Liver (tissue), 3 donors: ENCODE measurements around the gene KCNS1.

ENCODE experiments used
- EGR1 ChIP-seq, 2 donors: IDR thresholded peaks; 2 replicates each; pipeline ENCODE4 v1.6.1; 2016 to 2018; ENCODE audit warnings: antibody characterized with exemption in 2 of 2, low read depth in 2 of 2
- FOXA2 ChIP-seq: IDR thresholded peaks from 2 replicates; pipeline ENCODE4 v1.6.1; 2016; ENCODE audit warnings: antibody characterized with exemption
- HNF4A ChIP-seq, 2 donors: conservative IDR thresholded peaks; 2 replicates each; pipeline ENCODE4 v1.6.1; 2016; ENCODE audit warnings: antibody characterized with exemption in 2 of 2, mild to moderate bottlenecking in 2 of 2
- JUND ChIP-seq, 2 donors: IDR thresholded peaks; 2 replicates each; pipeline ENCODE4 v1.6.1; 2016; ENCODE audit warnings: antibody characterized with exemption in 2 of 2
- RAD21 ChIP-seq, 2 donors: IDR thresholded peaks; 2 replicates each; pipeline ENCODE4 v1.6.1; 2016; ENCODE audit warnings: antibody characterized with exemption in 2 of 2, mild to moderate bottlenecking in 2 of 2
- RXRA ChIP-seq, 2 donors: IDR thresholded peaks; 2 replicates each; pipeline ENCODE4 v1.6.1; 2017 to 2018; ENCODE audit warnings: antibody characterized with exemption in 2 of 2, mild to moderate bottlenecking in 1 of 2
- SP1 ChIP-seq: IDR thresholded peaks from 2 replicates; pipeline ENCODE4 v1.6.1; 2018; ENCODE audit warnings: antibody characterized with exemption, mild to moderate bottlenecking
- TAF1 ChIP-seq: conservative IDR thresholded peaks from 2 replicates; pipeline ENCODE4 v1.6.1; 2016; ENCODE audit warnings: antibody characterized with exemption, mild to moderate bottlenecking
- YY1 ChIP-seq: IDR thresholded peaks from 2 replicates; pipeline ENCODE4 v1.6.1; 2016; ENCODE audit warnings: antibody characterized with exemption, mild to moderate bottlenecking
- TF ChIP-seq, protein P1 (sequence below): fragments of 150-350 bp; IDR thresholded peaks from 2 replicates; pipeline ENCODE4 v1.5.1; 2017; ENCODE audit warnings: improper control_type of control experiment, low read depth, low read length; ENCODE audit not compliant: missing input control
- TF ChIP-seq, protein P2 (sequence below): IDR thresholded peaks from 2 replicates; pipeline ENCODE4 v1.6.1; 2016; ENCODE audit warnings: antibody characterized with exemption
- TF ChIP-seq, protein P3 (sequence below): IDR thresholded peaks from 2 replicates; pipeline ENCODE4 v1.6.1; 2016; ENCODE audit warnings: antibody characterized with exemption
- TF ChIP-seq, protein P4 (sequence below): IDR thresholded peaks from 2 replicates; pipeline ENCODE4 v1.6.1; 2016; ENCODE audit warnings: antibody characterized with exemption, mild to moderate bottlenecking
- TF ChIP-seq, protein P5 (sequence below): IDR thresholded peaks from 2 replicates; pipeline ENCODE4 v1.6.1; 2016; ENCODE audit warnings: antibody characterized with exemption
- donor health status: healthy.
- donor health status: healthy.

DNA sequence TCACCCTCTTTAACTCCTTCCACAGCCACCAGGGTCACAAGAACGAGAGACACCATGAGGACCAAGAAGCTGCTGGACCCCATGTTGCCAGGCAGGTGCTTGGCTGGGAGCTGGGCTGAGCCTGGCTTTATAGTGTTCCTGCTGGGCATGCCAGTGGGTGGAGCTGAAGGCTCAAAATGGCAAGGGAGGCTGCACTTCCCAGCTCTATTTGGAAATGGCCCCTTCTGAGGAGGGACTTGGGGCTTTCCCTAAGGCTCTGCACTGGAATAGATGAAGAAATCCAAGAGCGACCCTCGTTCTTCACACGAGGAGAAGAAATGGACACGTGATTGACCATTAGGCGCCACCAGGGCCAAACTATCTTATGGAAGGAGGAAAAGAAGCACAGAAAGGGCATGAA, 23.4 kb upstream of the KCNS1 start, which contains the start of gene WFDC12:
- TF ChIP-seq, protein P1, sequence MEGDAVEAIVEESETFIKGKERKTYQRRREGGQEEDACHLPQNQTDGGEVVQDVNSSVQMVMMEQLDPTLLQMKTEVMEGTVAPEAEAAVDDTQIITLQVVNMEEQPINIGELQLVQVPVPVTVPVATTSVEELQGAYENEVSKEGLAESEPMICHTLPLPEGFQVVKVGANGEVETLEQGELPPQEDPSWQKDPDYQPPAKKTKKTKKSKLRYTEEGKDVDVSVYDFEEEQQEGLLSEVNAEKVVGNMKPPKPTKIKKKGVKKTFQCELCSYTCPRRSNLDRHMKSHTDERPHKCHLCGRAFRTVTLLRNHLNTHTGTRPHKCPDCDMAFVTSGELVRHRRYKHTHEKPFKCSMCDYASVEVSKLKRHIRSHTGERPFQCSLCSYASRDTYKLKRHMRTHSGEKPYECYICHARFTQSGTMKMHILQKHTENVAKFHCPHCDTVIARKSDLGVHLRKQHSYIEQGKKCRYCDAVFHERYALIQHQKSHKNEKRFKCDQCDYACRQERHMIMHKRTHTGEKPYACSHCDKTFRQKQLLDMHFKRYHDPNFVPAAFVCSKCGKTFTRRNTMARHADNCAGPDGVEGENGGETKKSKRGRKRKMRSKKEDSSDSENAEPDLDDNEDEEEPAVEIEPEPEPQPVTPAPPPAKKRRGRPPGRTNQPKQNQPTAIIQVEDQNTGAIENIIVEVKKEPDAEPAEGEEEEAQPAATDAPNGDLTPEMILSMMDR: no peak
- TF ChIP-seq RAD21 (IDR thresholded peaks at IDR 0.05) (no peak), EGR1 (IDR thresholded peaks at IDR 0.05; ENCODE audit: low read depth in 2 of 2) (no peak), JUND (IDR thresholded peaks at IDR 0.05) (no peak), SP1 (no peak), HNF4A (conservative IDR thresholded peaks at IDR 0.05) (no peak), TAF1 (no peak), FOXA2 (no peak), YY1 (no peak), RXRA (IDR thresholded peaks at IDR 0.05) (no peak)
- TF ChIP-seq, protein P2, sequence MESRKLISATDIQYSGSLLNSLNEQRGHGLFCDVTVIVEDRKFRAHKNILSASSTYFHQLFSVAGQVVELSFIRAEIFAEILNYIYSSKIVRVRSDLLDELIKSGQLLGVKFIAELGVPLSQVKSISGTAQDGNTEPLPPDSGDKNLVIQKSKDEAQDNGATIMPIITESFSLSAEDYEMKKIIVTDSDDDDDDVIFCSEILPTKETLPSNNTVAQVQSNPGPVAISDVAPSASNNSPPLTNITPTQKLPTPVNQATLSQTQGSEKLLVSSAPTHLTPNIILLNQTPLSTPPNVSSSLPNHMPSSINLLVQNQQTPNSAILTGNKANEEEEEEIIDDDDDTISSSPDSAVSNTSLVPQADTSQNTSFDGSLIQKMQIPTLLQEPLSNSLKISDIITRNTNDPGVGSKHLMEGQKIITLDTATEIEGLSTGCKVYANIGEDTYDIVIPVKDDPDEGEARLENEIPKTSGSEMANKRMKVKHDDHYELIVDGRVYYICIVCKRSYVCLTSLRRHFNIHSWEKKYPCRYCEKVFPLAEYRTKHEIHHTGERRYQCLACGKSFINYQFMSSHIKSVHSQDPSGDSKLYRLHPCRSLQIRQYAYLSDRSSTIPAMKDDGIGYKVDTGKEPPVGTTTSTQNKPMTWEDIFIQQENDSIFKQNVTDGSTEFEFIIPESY: no peak
- TF ChIP-seq, protein P3, sequence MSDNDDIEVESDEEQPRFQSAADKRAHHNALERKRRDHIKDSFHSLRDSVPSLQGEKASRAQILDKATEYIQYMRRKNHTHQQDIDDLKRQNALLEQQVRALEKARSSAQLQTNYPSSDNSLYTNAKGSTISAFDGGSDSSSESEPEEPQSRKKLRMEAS: no peak
- TF ChIP-seq, protein P4, sequence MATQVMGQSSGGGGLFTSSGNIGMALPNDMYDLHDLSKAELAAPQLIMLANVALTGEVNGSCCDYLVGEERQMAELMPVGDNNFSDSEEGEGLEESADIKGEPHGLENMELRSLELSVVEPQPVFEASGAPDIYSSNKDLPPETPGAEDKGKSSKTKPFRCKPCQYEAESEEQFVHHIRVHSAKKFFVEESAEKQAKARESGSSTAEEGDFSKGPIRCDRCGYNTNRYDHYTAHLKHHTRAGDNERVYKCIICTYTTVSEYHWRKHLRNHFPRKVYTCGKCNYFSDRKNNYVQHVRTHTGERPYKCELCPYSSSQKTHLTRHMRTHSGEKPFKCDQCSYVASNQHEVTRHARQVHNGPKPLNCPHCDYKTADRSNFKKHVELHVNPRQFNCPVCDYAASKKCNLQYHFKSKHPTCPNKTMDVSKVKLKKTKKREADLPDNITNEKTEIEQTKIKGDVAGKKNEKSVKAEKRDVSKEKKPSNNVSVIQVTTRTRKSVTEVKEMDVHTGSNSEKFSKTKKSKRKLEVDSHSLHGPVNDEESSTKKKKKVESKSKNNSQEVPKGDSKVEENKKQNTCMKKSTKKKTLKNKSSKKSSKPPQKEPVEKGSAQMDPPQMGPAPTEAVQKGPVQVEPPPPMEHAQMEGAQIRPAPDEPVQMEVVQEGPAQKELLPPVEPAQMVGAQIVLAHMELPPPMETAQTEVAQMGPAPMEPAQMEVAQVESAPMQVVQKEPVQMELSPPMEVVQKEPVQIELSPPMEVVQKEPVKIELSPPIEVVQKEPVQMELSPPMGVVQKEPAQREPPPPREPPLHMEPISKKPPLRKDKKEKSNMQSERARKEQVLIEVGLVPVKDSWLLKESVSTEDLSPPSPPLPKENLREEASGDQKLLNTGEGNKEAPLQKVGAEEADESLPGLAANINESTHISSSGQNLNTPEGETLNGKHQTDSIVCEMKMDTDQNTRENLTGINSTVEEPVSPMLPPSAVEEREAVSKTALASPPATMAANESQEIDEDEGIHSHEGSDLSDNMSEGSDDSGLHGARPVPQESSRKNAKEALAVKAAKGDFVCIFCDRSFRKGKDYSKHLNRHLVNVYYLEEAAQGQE: no peak
- TF ChIP-seq, protein P5, sequence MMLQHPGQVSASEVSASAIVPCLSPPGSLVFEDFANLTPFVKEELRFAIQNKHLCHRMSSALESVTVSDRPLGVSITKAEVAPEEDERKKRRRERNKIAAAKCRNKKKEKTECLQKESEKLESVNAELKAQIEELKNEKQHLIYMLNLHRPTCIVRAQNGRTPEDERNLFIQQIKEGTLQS: no peak
